GM23338 (cell line): Measurements from ENCODE around the gene KIF5A. TPM values are rescaled to one million over a fixed set of nuclear protein-coding genes. Genes with fewer than 3 reads are reported as not detected.

Source experiments
- ATAC-seq: fragments of 200-7000 bp; cut with Tn5 transposase; 3 replicates; pipeline ENCODE4 v1.9.1; 2020
- DNase-seq: peaks from one replicate; pipeline ENCODE4 v3.0.0-alpha.2; 2015; ENCODE audit warnings: low spot score
- H2AFZ ChIP-seq: fragments of 200-600 bp; sonication (generic); 2 replicates; pipeline ENCODE4 v1.8.0; 2016; ENCODE audit warnings: antibody characterized with exemption, mild to moderate bottlenecking, moderate library complexity
- H3F3A ChIP-seq: fragments of 200-600 bp; sonication (generic); replicated peaks from 2 replicates; pipeline ENCODE4 v1.8.0; 2017; ENCODE audit warnings: antibody characterized with exemption, mixed run types, low read depth
- H3K27ac ChIP-seq: fragments of 200-600 bp; sonication (generic); 2 replicates; pipeline ENCODE4 v1.6.1; 2016; ENCODE audit warnings: low read depth
- H3K27me3 ChIP-seq: fragments of 200-600 bp; sonication (generic); 2 replicates; pipeline ENCODE4 v1.8.0; 2016; ENCODE audit warnings: mild to moderate bottlenecking, mixed run types, moderate library complexity; ENCODE audit not compliant: insufficient read depth
- H3K36me3 ChIP-seq: fragments of 200-600 bp; sonication (generic); 2 replicates; pipeline ENCODE4 v1.8.0; 2016; ENCODE audit warnings: mild to moderate bottlenecking; ENCODE audit not compliant: insufficient read depth
- H3K4me1 ChIP-seq: fragments of 200-600 bp; sonication (generic); 2 replicates; pipeline ENCODE4 v1.8.0; 2016; ENCODE audit warnings: mild to moderate bottlenecking, moderate library complexity; ENCODE audit not compliant: insufficient read depth
- H3K4me2 ChIP-seq: fragments of 200-600 bp; sonication (generic); 2 replicates; pipeline ENCODE4 v1.7.1; 2017; ENCODE audit warnings: mixed run types
- H3K4me3 ChIP-seq: fragments of 200-600 bp; sonication (generic); 2 replicates; pipeline ENCODE4 v1.6.1; 2016; ENCODE audit warnings: mixed run types
- H3K79me2 ChIP-seq: fragments of 200-600 bp; sonication (generic); replicated peaks from 2 replicates; pipeline ENCODE4 v1.8.0; 2017; ENCODE audit warnings: mild to moderate bottlenecking; ENCODE audit not compliant: insufficient read depth
- H3K9me2 ChIP-seq: fragments of 200-600 bp; sonication (generic); 2 replicates; pipeline ENCODE4 v1.8.0; 2017; ENCODE audit not compliant: insufficient read depth
- H4K20me1 ChIP-seq: fragments of 200-600 bp; sonication (generic); replicated peaks from 2 replicates; pipeline ENCODE4 v1.8.0; 2017; ENCODE audit warnings: mild to moderate bottlenecking; ENCODE audit not compliant: insufficient read depth
- H3K27ac Mint-ChIP-seq: 2 replicates; pipeline ENCODE4 v1.8.0; 2020; ENCODE audit warnings: inconsistent platforms, mild to moderate bottlenecking, moderate library complexity, mixed read lengths
- H3K27me3 Mint-ChIP-seq: 3 replicates; pipeline ENCODE4 v1.8.0; 2022; ENCODE audit warnings: low read depth, mild to moderate bottlenecking, moderate library complexity, mixed read lengths, inconsistent platforms; ENCODE audit not compliant: insufficient read depth, poor library complexity
- H3K36me3 Mint-ChIP-seq: 3 replicates; pipeline ENCODE4 v1.8.0; 2021; ENCODE audit warnings: low read depth, mild to moderate bottlenecking, inconsistent platforms, moderate library complexity, mixed read lengths
- H3K4me1 Mint-ChIP-seq: 3 replicates; pipeline ENCODE4 v1.8.0; 2020; ENCODE audit warnings: mild to moderate bottlenecking, inconsistent platforms, mixed read lengths
- H3K4me3 Mint-ChIP-seq: 3 replicates; pipeline ENCODE4 v1.8.0; 2021; ENCODE audit warnings: moderate library complexity, mild to moderate bottlenecking, inconsistent platforms, mixed read lengths
- H3K9me3 Mint-ChIP-seq: 3 replicates; pipeline ENCODE4 v1.8.0; 2020; ENCODE audit warnings: moderate library complexity, mild to moderate bottlenecking, inconsistent platforms, mixed read lengths
- CTCF ChIP-seq, 2 experiments: fragments of 200-600 bp in 1 of 2; sonication (generic) in 1 of 2; conservative IDR thresholded peaks; 2 replicates each; pipeline versions ENCODE4 v1.5.1 to v1.6.1; 2016 to 2017; ENCODE audit warnings: antibody characterized with exemption in 2 of 2, low read depth in 2 of 2, mild to moderate bottlenecking in 2 of 2, moderate library complexity in 1 of 2
- EZH2phosphoT487 ChIP-seq: fragments of 200-600 bp; sonication (generic); IDR thresholded peaks from one replicate; pipeline ENCODE4 v1.8.1; 2018; ENCODE audit warnings: antibody characterized with exemption; ENCODE audit not compliant: unreplicated experiment
- JUNB ChIP-seq: IDR thresholded peaks from one replicate; pipeline ENCODE4 v1.6.1; 2016; ENCODE audit warnings: antibody characterized with exemption; ENCODE audit not compliant: unreplicated experiment
- NANOG ChIP-seq: IDR thresholded peaks from 2 replicates; pipeline ENCODE4 v1.6.1; 2016; ENCODE audit warnings: antibody characterized with exemption, borderline replicate concordance
- POLR2AphosphoS5 ChIP-seq: IDR thresholded peaks from 2 replicates; pipeline ENCODE4 v1.6.1; 2016; ENCODE audit warnings: antibody characterized with exemption, low read depth
- STAT1 ChIP-seq: IDR thresholded peaks from one replicate; pipeline ENCODE4 v1.6.1; 2016; ENCODE audit warnings: antibody characterized with exemption; ENCODE audit not compliant: unreplicated experiment
- polyA plus RNA-seq: library from polyadenylated mRNA; unstranded; fragments of >200 nt; fragmentation: Nextera tagmentation; extraction: Ambion mirVana; gene quantifications from 2 replicates; pipeline ENCODE4 v1.2.1, GENCODE V29; 2016
- total RNA-seq: library from RNA; depleted of rRNA; stranded (reverse); fragments of >200 nt; shearing (Covaris generic); gene quantifications from 2 replicates; pipeline ENCODE4 v1.2.3, GENCODE V29; 2014
- TF ChIP-seq, protein P1 (sequence below): IDR thresholded peaks from 2 replicates; pipeline ENCODE4 v1.6.1; 2016; ENCODE audit warnings: antibody characterized with exemption

The KIF5A gene
- total and polyA plus RNA-seq, 2 experiments from 2014 or later: 11.1 to 21.3 TPM

DNA sequence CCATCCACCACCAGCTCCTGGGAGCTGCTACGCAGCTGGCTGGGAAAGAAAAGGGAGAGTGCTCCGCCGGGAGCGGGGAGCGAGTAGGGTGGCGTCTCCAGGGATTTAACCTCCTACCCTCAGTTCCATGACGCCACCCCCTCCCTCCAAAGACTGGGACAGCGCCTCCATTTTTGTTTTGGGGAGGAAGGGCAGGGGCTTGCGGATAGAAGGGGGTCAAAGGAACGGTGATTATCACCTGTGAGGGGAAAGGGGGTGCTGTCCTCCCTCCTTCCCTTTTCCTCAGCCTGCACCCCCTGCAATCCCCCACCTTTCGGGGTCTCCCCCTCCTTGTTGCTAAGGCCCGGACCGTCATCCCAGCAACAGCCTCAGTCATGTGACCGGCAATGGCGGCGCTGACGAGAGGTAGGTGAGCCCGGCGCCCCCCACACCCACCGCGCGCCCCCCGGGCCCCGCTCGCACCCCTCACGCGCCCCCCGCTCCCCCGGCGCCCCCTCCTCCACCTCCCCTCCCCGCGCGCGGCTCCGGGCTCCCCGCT lies 54.7 kb downstream of the KIF5A start, which contains the start of gene DTX3:
Gene DTX3, plus strand, starts transcription at position 371 of the 538 bp plus-strand sequence. CDS start 1,694 bp downstream, outside the sequence.
- H3K4me3 Mint-ChIP-seq: peak within 1 kb of the TSS; percentile 87

DNA sequence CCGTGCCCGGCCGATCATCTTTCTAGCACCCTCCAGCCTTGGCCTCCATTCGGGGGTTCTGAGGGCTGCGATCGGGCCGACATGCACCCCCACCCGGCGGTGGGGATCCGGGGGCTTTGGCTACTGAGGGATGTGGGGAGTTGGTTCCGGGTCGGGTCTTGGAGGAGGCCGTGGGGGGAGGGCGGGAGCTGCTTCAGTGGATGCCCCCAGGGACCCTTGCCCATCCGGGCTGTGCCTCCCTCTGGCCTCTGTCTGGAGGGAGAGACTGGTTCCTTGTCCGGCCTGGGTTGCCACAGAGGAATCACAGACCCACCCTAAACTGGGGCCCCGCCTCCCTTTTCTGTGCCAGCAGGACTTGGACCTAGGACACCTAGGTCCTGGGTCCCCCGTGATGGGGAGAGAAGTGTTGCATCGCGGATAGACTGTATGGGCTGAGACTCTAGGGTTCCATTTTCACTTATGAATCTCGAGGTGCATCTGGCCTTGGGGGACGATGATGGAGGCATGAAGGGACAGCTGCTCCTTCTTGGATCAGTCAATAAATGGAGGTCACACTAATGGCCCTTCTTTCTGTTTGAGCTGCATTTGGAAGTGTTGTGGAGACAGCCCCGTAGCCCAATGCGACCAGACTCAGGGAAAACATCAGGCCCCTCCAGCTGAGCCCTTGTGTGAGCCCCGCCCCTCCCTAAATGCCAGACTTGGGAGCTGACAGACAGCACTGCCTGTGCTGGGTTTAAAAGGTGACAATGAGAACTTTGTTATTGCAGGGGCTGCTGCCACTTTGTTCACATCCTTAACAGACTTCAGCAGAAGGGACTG lies 55.4 kb downstream of the KIF5A start:
- Mint-ChIP-seq H3K36me3 (peaks cover 38% of the 10 kb centered on the region), H3K4me1 (peaks cover 47% of the 10 kb centered on the region), H3K27me3 (peaks cover 28% of the 10 kb centered on the region), H3K9me3 (no peaks in the 10 kb centered on the region), H3K27ac (peak overlapping the region; percentile 22; the same call in 1 of the 2 replicates), H3K4me3 (peak overlapping the region; percentile 87)
- Histone ChIP-seq H3K4me1 (peaks cover 31% of the 10 kb centered on the region), H3K9me2 (no peaks in the 10 kb centered on the region), H3K27ac (no peak overlapping the region), H4K20me1 (no peaks in the 10 kb centered on the region; the same call in 1 of the 2 replicates), H3K27me3 (peaks cover 17% of the 10 kb centered on the region), H3K79me2 (peaks cover 12% of the 10 kb centered on the region), H3K4me3 (peak overlapping the region; percentile 93), H3F3A (peaks cover 9% of the 10 kb centered on the region; the same call in 1 of the 2 replicates), H2AFZ (peak overlapping the region; percentile 47), H3K4me2 (peak overlapping the region; percentile 96), H3K36me3 (peaks cover 12% of the 10 kb centered on the region)
- TF ChIP-seq JUNB (no peak), POLR2AphosphoS5 (peak; percentile 33; the same call in 1 of the 2 replicates)
- ATAC-seq (peak; percentile 12), DNase-seq (peak; percentile 41)

More for the DNA sequence above, 54.7 kb downstream of the KIF5A start, which contains the start of gene DTX3:
- Histone ChIP-seq H2AFZ (peak within 1 kb of the TSS; percentile 97), H3K4me3 (peak within 1 kb of the TSS; percentile 93), H3K27ac (peak within 1 kb of the TSS; percentile 48; the same call in 1 of the 2 replicates), H3F3A (peaks cover 9% of the 10 kb centered on the region; the same call in 1 of the 2 replicates), H3K9me2 (no peaks in the 10 kb centered on the region), H3K27me3 (peaks cover 10% of the 10 kb centered on the region), H3K79me2 (peaks cover 12% of the 10 kb centered on the region), H4K20me1 (no peaks in the 10 kb centered on the region; the same call in 1 of the 2 replicates), H3K4me1 (peaks cover 30% of the 10 kb centered on the region), H3K36me3 (peaks cover 16% of the 10 kb centered on the region), H3K4me2 (peak within 1 kb of the TSS; percentile 96)
- DNase-seq (peak; percentile 70), ATAC-seq (peak; percentile 53)
- TF ChIP-seq NANOG (no peak), CTCF (conservative IDR thresholded peaks at IDR 0.05; ENCODE audit: low read depth in 2 of 2) (0 out of 4 replicates have a peak, but pooled peaks of 1 of the 2 experiments have one; percentile 1), EZH2phosphoT487 (no peak), POLR2AphosphoS5 (no peak), STAT1 (no peak)
- TF ChIP-seq, protein P1, sequence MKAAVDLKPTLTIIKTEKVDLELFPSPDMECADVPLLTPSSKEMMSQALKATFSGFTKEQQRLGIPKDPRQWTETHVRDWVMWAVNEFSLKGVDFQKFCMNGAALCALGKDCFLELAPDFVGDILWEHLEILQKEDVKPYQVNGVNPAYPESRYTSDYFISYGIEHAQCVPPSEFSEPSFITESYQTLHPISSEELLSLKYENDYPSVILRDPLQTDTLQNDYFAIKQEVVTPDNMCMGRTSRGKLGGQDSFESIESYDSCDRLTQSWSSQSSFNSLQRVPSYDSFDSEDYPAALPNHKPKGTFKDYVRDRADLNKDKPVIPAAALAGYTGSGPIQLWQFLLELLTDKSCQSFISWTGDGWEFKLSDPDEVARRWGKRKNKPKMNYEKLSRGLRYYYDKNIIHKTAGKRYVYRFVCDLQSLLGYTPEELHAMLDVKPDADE: no peak
- H3K27me3 Mint-ChIP-seq: peaks cover 27% of the 10 kb centered on the region
- peaks cover 38% of the 10 kb centered on the region for H3K36me3 Mint-ChIP-seq
- peak within 1 kb of the TSS; percentile 88 for H3K27ac Mint-ChIP-seq
- no peaks in the 10 kb centered on the region for H3K9me3 Mint-ChIP-seq
- H3K4me1 Mint-ChIP-seq: peaks cover 44% of the 10 kb centered on the region
